Type B pancreatic cell (in vitro differentiated cells): Measurements from ENCODE around the gene GRIP2. TPM values are rescaled to one million over a fixed set of nuclear protein-coding genes. Genes with fewer than 3 reads are reported as not detected.

Source experiments
- DNase-seq: peaks from one replicate; pipeline ENCODE4 v3.0.0; 2021; ENCODE audit warnings: mixed read lengths; ENCODE audit not compliant: unreplicated experiment; ENCODE audit errors: extremely low spot score
- H3K27ac Mint-ChIP-seq: 2 replicates; pipeline ENCODE4 v1.8.0; 2021; ENCODE audit warnings: mild to moderate bottlenecking, mixed read lengths
- H3K27me3 Mint-ChIP-seq: 2 replicates; pipeline ENCODE4 v1.8.0; 2021; ENCODE audit warnings: mixed read lengths
- H3K36me3 Mint-ChIP-seq: 2 replicates; pipeline ENCODE4 v1.8.0; 2021; ENCODE audit warnings: mixed read lengths
- H3K4me1 Mint-ChIP-seq: one replicate; pipeline ENCODE4 v1.8.0; 2021; ENCODE audit warnings: mixed read lengths; ENCODE audit not compliant: unreplicated experiment
- H3K4me3 Mint-ChIP-seq: 2 replicates; pipeline ENCODE4 v1.8.0; 2021; ENCODE audit warnings: mild to moderate bottlenecking, mixed read lengths
- H3K9me3 Mint-ChIP-seq: 2 replicates; pipeline ENCODE4 v1.8.0; 2021; ENCODE audit warnings: mixed read lengths
- CTCF ChIP-seq: fragments of 200-600 bp; sonication (generic); conservative IDR thresholded peaks from 2 replicates; pipeline ENCODE4 v1.5.0; 2021; ENCODE audit warnings: antibody characterized with exemption, mild to moderate bottlenecking
- total RNA-seq: library from RNA; stranded (reverse); gene quantifications from 2 replicates; pipeline ENCODE4 v1.2.1, GENCODE V29; 2021; ENCODE audit warnings: low replicate concordance

Gene GRIP2
- total RNA-seq, 1 donor from 2014 or later = 5.6 TPM

GRCh38 chr3:14553871-14554270 is 13.7 kb upstream of the GRIP2 start:
- peaks cover 24% of the 10 kb centered on the region for H3K27me3 Mint-ChIP-seq
- no peak overlapping the region for H3K27ac Mint-ChIP-seq
- H3K4me1 Mint-ChIP-seq = peaks cover 12% of the 10 kb centered on the region
- H3K36me3 Mint-ChIP-seq = no peaks in the 10 kb centered on the region
- no peak overlapping the region for H3K4me3 Mint-ChIP-seq
- no peak for DNase-seq
- no peak for TF ChIP-seq CTCF
- no peaks in the 10 kb centered on the region for H3K9me3 Mint-ChIP-seq

- H3K27me3 Mint-ChIP-seq = peaks cover 29% of the 10 kb centered on the region
- H3K4me1 Mint-ChIP-seq = peaks cover 16% of the 10 kb centered on the region
- no peak for TF ChIP-seq CTCF
- no peak overlapping the region for H3K4me3 Mint-ChIP-seq
- no peak overlapping the region for H3K27ac Mint-ChIP-seq
- no peaks in the 10 kb centered on the region for H3K36me3 Mint-ChIP-seq
- no peaks in the 10 kb centered on the region for H3K9me3 Mint-ChIP-seq
- no peak for DNase-seq
These were observed 12.6 kb upstream of the GRIP2 start for GRCh38 chr3:14552717-14553116.

- Mint-ChIP-seq H3K9me3 (no peaks in the 10 kb centered on the region), H3K4me1 (peaks cover 16% of the 10 kb centered on the region), H3K4me3 (no peak overlapping the region), H3K27ac (no peak overlapping the region), H3K27me3 (peaks cover 29% of the 10 kb centered on the region), H3K36me3 (no peaks in the 10 kb centered on the region)
- no peak for DNase-seq
- no peak for TF ChIP-seq CTCF
These were observed 12.0 kb upstream of the GRIP2 start for GRCh38 chr3:14552041-14552648.

GRCh38 chr3:14550651-14551611 is 10.8 kb upstream of the GRIP2 start:
- H3K4me3 Mint-ChIP-seq = no peak overlapping the region
- peaks cover 17% of the 10 kb centered on the region for H3K4me1 Mint-ChIP-seq
- no peak for TF ChIP-seq CTCF
- no peak overlapping the region for H3K27ac Mint-ChIP-seq
- no peaks in the 10 kb centered on the region for H3K9me3 Mint-ChIP-seq
- no peak for DNase-seq
- H3K27me3 Mint-ChIP-seq = peaks cover 26% of the 10 kb centered on the region
- no peaks in the 10 kb centered on the region for H3K36me3 Mint-ChIP-seq

- Mint-ChIP-seq H3K9me3 (no peaks in the 10 kb centered on the region), H3K4me1 (peaks cover 17% of the 10 kb centered on the region), H3K27ac (no peak overlapping the region), H3K36me3 (no peaks in the 10 kb centered on the region), H3K27me3 (peaks cover 23% of the 10 kb centered on the region), H3K4me3 (no peak overlapping the region)
- DNase-seq = no peak
- no peak for TF ChIP-seq CTCF
These were observed 10.0 kb upstream of the GRIP2 start for GRCh38 chr3:14550181-14550580.
